ENCODE data around the gene EPYC.

Gene EPYC, protein sequence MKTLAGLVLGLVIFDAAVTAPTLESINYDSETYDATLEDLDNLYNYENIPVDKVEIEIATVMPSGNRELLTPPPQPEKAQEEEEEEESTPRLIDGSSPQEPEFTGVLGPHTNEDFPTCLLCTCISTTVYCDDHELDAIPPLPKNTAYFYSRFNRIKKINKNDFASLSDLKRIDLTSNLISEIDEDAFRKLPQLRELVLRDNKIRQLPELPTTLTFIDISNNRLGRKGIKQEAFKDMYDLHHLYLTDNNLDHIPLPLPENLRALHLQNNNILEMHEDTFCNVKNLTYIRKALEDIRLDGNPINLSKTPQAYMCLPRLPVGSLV

DNA sequence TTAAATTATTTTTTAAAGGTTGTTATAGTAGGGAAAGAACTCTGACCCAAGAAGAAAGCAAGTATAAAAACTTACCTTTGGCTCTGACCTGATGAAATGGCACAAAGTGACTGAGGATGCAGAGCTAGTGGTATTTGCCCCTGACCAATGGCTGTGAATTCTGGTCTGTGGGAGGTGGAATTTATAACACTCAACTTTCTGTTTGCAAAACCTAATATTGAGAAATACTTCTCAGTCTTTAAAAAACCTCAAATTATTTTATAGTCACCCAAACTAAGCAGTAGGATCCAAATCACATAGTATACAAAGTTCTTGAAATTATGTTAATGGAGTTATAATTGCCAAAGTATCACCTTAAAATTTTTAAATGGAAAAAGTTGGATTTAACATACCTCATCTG lies at the start of gene EPYC:
Gene EPYC, minus strand, starts transcription at position 101 of the 400 bp plus-strand sequence. CDS start 2,407 bp downstream, outside the sequence.
- no peak for FAIRE-seq
- no peak for DNase-seq (ENCODE audit: insufficient read length, low spot score)

GRCh38 chr12:91053951-91054715 lies 49.4 kb upstream of the EPYC start:
- FAIRE-seq: no peak
- DNase-seq (ENCODE audit: insufficient read length, low spot score): no peak

- no peak for DNase-seq (ENCODE audit: insufficient read length, low spot score)
- no peak for FAIRE-seq
Measured at GRCh38 chr12:91052026-91052425, 47.3 kb upstream of the EPYC start.

GRCh38 chr12:91044586-91044985 lies 39.8 kb upstream of the EPYC start:
- DNase-seq (ENCODE audit: insufficient read length, low spot score) (no peak), FAIRE-seq (no peak)

DNA sequence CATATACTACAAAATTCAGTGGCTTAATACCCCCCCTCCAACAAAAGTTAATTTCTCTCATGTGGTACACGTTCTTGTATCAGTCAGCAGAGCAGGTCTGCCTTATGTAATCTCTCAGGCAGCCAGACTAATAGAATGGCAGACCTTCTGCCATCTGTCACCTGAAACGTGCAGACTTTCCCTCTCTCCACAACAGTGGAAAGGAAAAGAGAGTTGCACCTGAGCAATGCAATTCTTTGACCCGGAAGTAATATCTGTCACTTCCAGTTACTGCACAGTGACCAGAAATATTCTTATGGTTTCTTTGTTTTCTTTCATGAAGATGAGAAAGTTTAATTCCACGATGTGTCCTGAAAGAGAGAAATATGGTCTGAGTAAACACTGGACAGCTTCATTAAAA lies 38.6 kb upstream of the EPYC start:
- DNase-seq (ENCODE audit: insufficient read length, low spot score) (no peak), FAIRE-seq (no peak)

GRCh38 chr12:91040096-91040755 lies 35.5 kb upstream of the EPYC start:
- no peak for DNase-seq (ENCODE audit: insufficient read length, low spot score)
- no peak for FAIRE-seq

- FAIRE-seq: no peak
Measured at GRCh38 chr12:91037276-91037675, 32.5 kb upstream of the EPYC start.

DNA sequence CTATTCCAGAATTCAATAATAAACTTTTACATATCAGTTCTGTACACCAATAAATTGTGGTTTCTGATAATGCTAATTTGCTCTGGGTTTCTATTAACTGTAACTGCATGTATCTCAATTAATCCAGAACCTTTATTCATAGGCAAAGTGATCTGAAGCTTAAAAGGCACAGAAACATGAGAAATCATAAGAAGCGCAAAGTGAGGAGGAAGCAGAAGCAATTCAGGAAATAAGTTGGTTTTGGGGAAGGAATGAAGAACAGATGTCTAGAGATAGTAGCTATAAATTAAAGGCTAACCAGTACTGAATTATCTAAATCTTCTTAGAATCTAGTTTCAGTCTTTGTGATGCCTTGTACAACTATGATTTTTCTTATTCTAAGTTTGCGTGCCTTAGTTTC lies 28.5 kb upstream of the EPYC start:
- FAIRE-seq (no peak), DNase-seq (ENCODE audit: insufficient read length, low spot score) (no peak)

More at GRCh38 chr12:91037276-91037675, 32.5 kb upstream of the EPYC start:
- DNase-seq (ENCODE audit: insufficient read length, low spot score): no peak

GRCh38 chr12:91023326-91024004 lies 18.7 kb upstream of the EPYC start:
- DNase-seq (ENCODE audit: insufficient read length, low spot score): no peak
- no peak for FAIRE-seq

DNA sequence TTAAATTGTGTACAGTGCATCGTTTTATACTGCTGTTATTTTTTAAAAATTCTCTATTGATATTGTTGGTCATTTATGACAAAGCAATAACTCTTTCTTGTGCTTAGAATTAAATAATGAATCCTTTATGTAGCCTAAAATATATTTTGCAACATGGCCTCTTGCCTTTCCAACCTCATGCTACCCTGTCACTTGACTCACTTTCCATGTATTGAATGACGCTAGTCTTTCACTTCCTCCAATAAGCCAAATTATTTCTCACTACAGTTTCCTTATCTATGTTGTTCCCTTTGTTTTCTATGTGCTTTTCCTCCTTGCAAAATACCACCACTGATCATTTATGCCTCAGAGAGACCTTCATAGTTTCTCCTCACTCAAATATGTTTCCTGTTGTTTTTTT lies 16.3 kb upstream of the EPYC start:
- FAIRE-seq (no peak), DNase-seq (ENCODE audit: insufficient read length, low spot score) (no peak)

GRCh38 chr12:91019455-91019854 lies 14.7 kb upstream of the EPYC start:
- no peak for FAIRE-seq
- no peak for DNase-seq (ENCODE audit: insufficient read length, low spot score)

DNA sequence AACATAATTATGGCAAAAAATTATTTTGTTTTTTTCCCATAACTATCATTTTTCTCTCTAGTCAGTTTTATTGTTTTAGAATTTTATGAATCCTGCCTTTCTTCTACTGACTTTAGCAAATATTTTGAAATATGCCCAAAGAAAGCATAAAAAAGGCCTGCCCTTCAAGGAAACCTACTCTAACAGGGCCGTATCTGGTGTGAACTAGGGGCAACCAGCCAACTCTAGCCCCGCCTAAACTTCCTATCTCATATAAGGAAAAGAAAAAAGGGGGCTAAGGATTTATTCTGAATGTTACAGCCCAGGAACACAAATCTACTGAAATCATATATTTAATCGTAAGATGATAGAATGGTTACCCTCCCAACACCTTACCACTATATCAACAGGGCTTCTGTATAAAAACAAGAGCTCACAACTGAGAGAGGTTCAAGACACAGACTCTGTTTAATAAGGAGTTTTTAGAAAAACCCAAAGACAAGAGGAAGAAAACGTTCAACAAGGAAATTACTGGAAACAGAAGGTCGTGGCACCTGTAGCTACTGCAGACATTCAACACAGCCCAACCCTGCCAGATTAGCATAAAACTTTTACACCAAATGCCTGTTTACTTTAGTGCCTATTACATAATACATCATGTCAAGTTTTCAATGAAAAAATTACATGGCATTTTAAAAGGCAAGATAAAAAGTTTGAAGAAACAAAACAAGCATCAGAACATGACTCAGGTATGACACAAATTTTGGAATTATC lies 12.9 kb upstream of the EPYC start:
- no peak for DNase-seq (ENCODE audit: insufficient read length, low spot score)
- FAIRE-seq: no peak

DNA sequence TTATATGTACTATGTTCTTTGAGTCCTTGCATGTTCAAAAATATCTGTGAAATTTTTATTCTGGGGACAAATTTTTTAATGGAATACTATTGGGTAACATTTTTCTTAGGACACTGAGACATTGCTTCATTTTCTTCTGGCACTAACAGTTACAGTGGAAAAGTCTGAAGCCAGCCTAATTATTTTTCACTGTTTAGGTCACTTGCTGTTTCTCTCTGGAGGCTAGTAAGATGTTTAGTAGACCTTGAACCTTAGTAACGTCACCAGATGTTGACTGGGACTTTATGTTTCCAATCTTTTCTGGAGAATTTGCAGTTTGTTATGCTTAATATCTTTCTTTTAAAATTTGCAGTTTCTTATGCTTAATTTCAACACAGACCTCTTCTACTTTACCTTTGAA lies 12.3 kb upstream of the EPYC start:
- FAIRE-seq: no peak
- no peak for DNase-seq (ENCODE audit: insufficient read length, low spot score)

DNA sequence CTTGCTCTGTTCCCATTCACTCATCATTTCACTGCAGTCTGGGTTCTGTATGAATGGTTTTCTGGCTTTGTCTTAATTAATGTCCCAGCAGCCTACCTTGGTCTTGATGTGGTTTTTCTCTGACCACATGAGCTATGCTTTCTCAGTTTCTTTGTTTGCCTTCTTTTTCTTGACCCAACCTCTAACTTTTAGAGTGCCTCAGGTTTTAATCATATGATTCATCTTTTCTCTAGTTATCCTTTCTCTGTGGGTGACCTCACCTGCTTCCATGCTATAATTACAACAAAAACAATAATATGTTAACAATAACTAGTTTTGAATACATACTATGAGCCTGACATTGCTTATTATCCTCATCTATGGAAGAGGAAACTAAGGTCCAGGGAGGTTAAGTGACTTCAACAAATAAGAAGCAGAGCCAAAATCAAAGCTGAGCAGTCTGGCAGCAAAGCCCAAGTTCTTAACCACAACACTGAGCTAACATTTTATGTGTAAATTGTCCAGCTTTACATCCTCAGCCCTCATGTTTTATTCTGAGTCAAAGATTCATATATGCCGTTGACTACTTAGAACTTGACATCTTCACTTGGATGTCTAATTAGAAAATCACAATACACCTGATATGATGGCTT lies 4.7 kb upstream of the EPYC start:
- DNase-seq (ENCODE audit: insufficient read length, low spot score) (peak; percentile 4), FAIRE-seq (peak; percentile 69)

DNA sequence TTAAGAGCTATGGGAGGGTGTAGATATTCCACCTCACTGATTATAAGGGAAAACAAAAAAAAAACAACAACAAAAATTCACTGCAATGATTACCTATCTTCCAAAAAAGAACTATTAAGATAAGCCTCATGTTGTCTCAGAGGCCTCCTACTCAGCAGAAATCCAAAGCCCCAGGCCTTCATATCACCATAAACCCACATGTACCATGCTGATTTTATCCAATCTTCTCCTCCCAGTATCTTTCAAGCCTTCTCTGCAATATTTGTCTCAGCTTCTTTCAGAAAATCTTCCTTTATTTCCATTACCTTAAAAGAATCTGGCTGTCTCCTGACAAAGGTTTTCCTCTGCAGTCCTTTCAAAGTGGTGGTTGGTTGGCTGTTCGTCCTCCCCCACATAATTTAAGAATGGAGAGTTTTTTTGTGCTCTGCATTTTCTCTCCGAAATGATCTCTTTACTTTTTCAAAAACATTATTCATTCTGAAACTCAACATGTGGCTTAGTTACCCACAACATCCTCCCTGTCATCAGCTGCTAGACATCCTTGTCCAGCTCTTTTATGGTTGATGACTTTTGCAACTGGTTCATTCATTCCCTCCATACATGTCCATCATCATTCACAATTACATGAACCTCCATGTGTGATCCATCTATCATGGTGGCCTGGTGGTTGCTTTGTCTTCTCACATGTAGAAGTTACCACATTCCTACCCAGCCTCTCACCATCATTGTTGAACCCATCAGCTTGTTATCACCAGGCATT lies 2.9 kb upstream of the EPYC start:
- DNase-seq (ENCODE audit: insufficient read length, low spot score) (peak; percentile 6), FAIRE-seq (peak; percentile 82)

GRCh38 chr12:91003737-91004136 lies 1.0 kb downstream of the EPYC start:
- FAIRE-seq: no peak
- DNase-seq (ENCODE audit: insufficient read length, low spot score): no peak

- FAIRE-seq (no peak), DNase-seq (ENCODE audit: insufficient read length, low spot score) (no peak)
Measured at GRCh38 chr12:91001306-91001705, 3.5 kb downstream of the EPYC start.

- DNase-seq (ENCODE audit: insufficient read length, low spot score) (no peak), FAIRE-seq (no peak)
Measured at GRCh38 chr12:90999966-91000365, 4.8 kb downstream of the EPYC start.

- FAIRE-seq (no peak), DNase-seq (ENCODE audit: insufficient read length, low spot score) (no peak)
Measured at GRCh38 chr12:90999527-90999926, 5.2 kb downstream of the EPYC start.
